Kidney (tissue), 14 donors: ENCODE data around the gene LIMK2. TPM values are rescaled to one million over a fixed set of nuclear protein-coding genes. Genes with fewer than 3 reads are reported as not detected.
"Not testable (repeated sequence)": the region's sequence is repeated elsewhere in the genome, so short reads cannot be mapped to it uniquely, and the experiment has no call there.

Experiments used
- DNase-seq, 5 donors: peaks; one replicate each; pipeline ENCODE4 v3.0.0-alpha.2; 2013 to 2020
- FAIRE-seq: peaks from 2 replicates; lab custom pipeline; 2012; peaks lifted over from hg19 to GRCh38; lab: Jason Lieb, UNC
- H3K27ac ChIP-seq, 2 donors: one replicate each; pipeline ENCODE4 v1.7.0; 2013; ENCODE audit warnings: low read depth in 2 of 2, low read length in 2 of 2, inconsistent platforms in 1 of 2
- H3K27me3 ChIP-seq: one replicate; pipeline ENCODE4 v1.7.1; 2013; ENCODE audit warnings: low read length, inconsistent platforms; ENCODE audit not compliant: control insufficient read depth, insufficient read depth
- H3K36me3 ChIP-seq, 3 donors: one replicate each; pipeline versions ENCODE4 v1.7.0 to v1.7.1; 2013; ENCODE audit warnings: low read length in 3 of 3, control low read depth in 1 of 3, inconsistent platforms in 1 of 3; ENCODE audit not compliant: insufficient read depth in 3 of 3, control insufficient read depth in 2 of 3
- H3K4me1 ChIP-seq, 3 donors: one replicate each; pipeline versions ENCODE4 v1.7.0 to v1.7.1; 2013; ENCODE audit warnings: low read length in 3 of 3, inconsistent platforms in 1 of 3, low read depth in 1 of 3; ENCODE audit not compliant: control insufficient read depth in 2 of 3, insufficient read depth in 2 of 3
- H3K4me3 ChIP-seq, 3 donors: one replicate each; pipeline versions ENCODE4 v1.7.0 to v1.8.1; 2013; ENCODE audit warnings: low read length in 3 of 3, control low read depth in 1 of 3, inconsistent platforms in 1 of 3
- H3K9ac ChIP-seq, 3 donors: one replicate each; pipeline versions ENCODE4 v1.7.0 to v1.7.1; 2013; ENCODE audit warnings: low read length in 3 of 3, control low read depth in 1 of 3, inconsistent platforms in 1 of 3
- H3K9me3 ChIP-seq, 3 donors: one replicate each; pipeline versions ENCODE4 v1.7.0 to v1.7.1; 2013; ENCODE audit warnings: low read length in 3 of 3, control low read depth in 1 of 3, inconsistent platforms in 1 of 3; ENCODE audit not compliant: control insufficient read depth in 2 of 3, insufficient read depth in 1 of 3
- CTCF ChIP-seq: IDR thresholded peaks from 3 replicates; pipeline ENCODE4 v1.5.1; 2012; ENCODE audit warnings: mild to moderate bottlenecking, moderate library complexity, borderline replicate concordance; ENCODE audit not compliant: insufficient read depth; ENCODE audit errors: extremely low read depth
- intact Hi-C: fragments of 100-400 bp; cut with DNase I; formaldehyde crosslinking; loops from one replicate; pipeline ENCODE4 v1.11.1; 2022
- polyA plus RNA-seq: library from polyadenylated mRNA; stranded (reverse); fragments of 350-450 nt; fragmentation: Illumina TruSeq; extraction: RNeasy Lipid Tissue Mini Kit (QIAGEN cat#74804); gene quantifications from one replicate; pipeline ENCODE4 v1.2.3, GENCODE V29; 2014; ENCODE audit warnings: low read depth, low replicate concordance; ENCODE audit not compliant: insufficient read depth
- total RNA-seq: library from RNA; stranded (reverse); fragmentation: NEBNext Ultra II Directional; extraction: Animal tissue kit (Norgen Biotek cat#: 25700); gene quantifications from one replicate; pipeline ENCODE4 v1.2.1, GENCODE V29; 2021
- donor health status: control.
- donor health status: control.
- donor health status: control.
- donor health status: control.
- donor health status: control.
- donor health status: DM: yes; HTN: yes; CAD: no.
- donor health status: Normal renal cell carcinoma (clear cell type).

LIMK2 gene
- total and polyA plus RNA-seq, 2 donors from 2014 or later = 20.3 to 48.2 TPM

GRCh38 chr22:31199187-31199586 is 12.9 kb upstream of the LIMK2 start:
- Histone ChIP-seq H3K27me3 (no peaks in the 10 kb centered on the region), H3K36me3 (peaks cover 11 to 38% (median 21%) of the 10 kb centered on the region in 3 donors), H3K27ac (no peak overlapping the region), H3K4me1 (no peaks in the 10 kb centered on the region), H3K4me3 (no peak overlapping the region), H3K9ac (no peak overlapping the region), H3K9me3 (no peaks in the 10 kb centered on the region)
- peak; percentile 21 for TF ChIP-seq CTCF
- FAIRE-seq (no peak), DNase-seq (no peak)
- intact Hi-C loops = no loop called here

- H3K27ac ChIP-seq, H3K9ac ChIP-seq, H3K4me3 ChIP-seq, H3K27me3 ChIP-seq, H3K9me3 ChIP-seq, FAIRE-seq, intact Hi-C loops, DNase-seq, H3K4me1 ChIP-seq: not testable (repeated sequence)
- H3K36me3 ChIP-seq = peaks cover 6 to 18% (median 6%) of the 10 kb centered on the region in 3 donors
Observed at GRCh38 chr22:31204352-31204984, 7.6 kb upstream of the LIMK2 start.

GRCh38 chr22:31205059-31205458 is 7.0 kb upstream of the LIMK2 start:
- H3K4me1 ChIP-seq, H3K9ac ChIP-seq, H3K4me3 ChIP-seq, H3K27ac ChIP-seq, H3K27me3 ChIP-seq, FAIRE-seq, intact Hi-C loops, H3K9me3 ChIP-seq: not testable (repeated sequence)
- H3K36me3 ChIP-seq = peaks cover 5 to 15% (median 6%) of the 10 kb centered on the region in 3 donors
- peak in 1 of 5 donors; percentile 13 for DNase-seq

GRCh38 chr22:31206460-31206859 is 5.6 kb upstream of the LIMK2 start:
- H3K9me3 ChIP-seq, H3K27ac ChIP-seq, FAIRE-seq, H3K4me1 ChIP-seq, H3K4me3 ChIP-seq, H3K9ac ChIP-seq, H3K27me3 ChIP-seq, DNase-seq, H3K36me3 ChIP-seq, intact Hi-C loops: not testable (repeated sequence)

GRCh38 chr22:31206896-31207687 is 5.0 kb upstream of the LIMK2 start:
- no peak overlapping the region for H3K4me3 ChIP-seq
- intact Hi-C loops = no loop called here
- FAIRE-seq (no peak), DNase-seq (no peak)
- no peaks in the 10 kb centered on the region for H3K9me3 ChIP-seq
- TF ChIP-seq CTCF = no peak
- H3K9ac ChIP-seq = no peak overlapping the region
- H3K36me3 ChIP-seq = peaks cover 0 to 3% (median 0%) of the 10 kb centered on the region in 3 donors
- H3K27me3 ChIP-seq = no peaks in the 10 kb centered on the region
- peaks cover 0 to 7% (median 3%) of the 10 kb centered on the region in 3 donors for H3K4me1 ChIP-seq
- no peak overlapping the region for H3K27ac ChIP-seq
